Ovary (tissue), 9 donors: Measurements from ENCODE around the gene SLC10A3. TPM values are rescaled to one million over a fixed set of nuclear protein-coding genes. Genes with fewer than 3 reads are reported as not detected.

ENCODE experiments used
- DNase-seq, 5 donors: peaks; one replicate each; pipeline ENCODE4 v3.0.0-alpha.2; 2019 to 2020
- H3K27ac ChIP-seq, 2 donors: fragments of 200-600 bp; one replicate each; pipeline versions ENCODE4 v1.5.1 to v1.8.0; 2019 to 2022
- H3K27me3 ChIP-seq: fragments of 200-600 bp; one replicate; pipeline ENCODE4 v1.8.0; 2022
- H3K36me3 ChIP-seq: fragments of 200-600 bp; sonication (generic); one replicate; pipeline ENCODE4 v1.5.1; 2019
- H3K4me1 ChIP-seq: one replicate; pipeline ENCODE4 v1.8.1; 2013; ENCODE audit warnings: mild to moderate bottlenecking, moderate library complexity; ENCODE audit not compliant: insufficient read depth
- H3K4me3 ChIP-seq: fragments of 200-600 bp; sonication (generic); one replicate; pipeline ENCODE4 v1.5.1; 2017
- H3K9me3 ChIP-seq, 2 donors: fragments of 200-600 bp in 1 of 2; sonication (generic) in 1 of 2; one replicate each; pipeline versions ENCODE4 v1.5.1 to v1.8.1; 2013 to 2019; ENCODE audit warnings: mild to moderate bottlenecking in 1 of 2, moderate library complexity in 1 of 2
- CTCF ChIP-seq, 3 donors: fragments of 450-650 bp in 2 of 3; fragments of 200-600 bp in 1 of 3; IDR thresholded peaks; one replicate each; pipeline versions ENCODE4 v1.5.1 to v1.8.0; 2016 to 2022; ENCODE audit warnings: antibody characterized with exemption in 3 of 3, mild to moderate bottlenecking in 1 of 3
- EP300 ChIP-seq: sonication (generic); formaldehyde crosslinking; IDR thresholded peaks from one replicate; pipeline ENCODE4 v1.6.1; 2017; ENCODE audit warnings: antibody characterized with exemption
- POLR2A ChIP-seq: fragments of 450-650 bp; IDR thresholded peaks from one replicate; pipeline ENCODE4 v1.6.1; 2017; ENCODE audit warnings: antibody characterized with exemption, mild to moderate bottlenecking, moderate library complexity
- whole genome bisulfite sequencing, 3 donors: extraction: QIAGEN DNeasy Blood & Tissue Kit in 1 of 3; methylation state at CpG; one replicate each; pipeline versions ENCODE4 v1.1.5 to v1.1.7; 2013 to 2017; 5-methylcytosine and 5-hydroxymethylcytosine counted together
- intact Hi-C, 4 donors: fragments of 100-400 bp; cut with DNase I; formaldehyde crosslinking; loops; one replicate each; pipeline versions ENCODE4 v1.11.0 to v1.15.1; 2022 to 2023
- polyA plus RNA-seq, 2 donors: library from polyadenylated mRNA; stranded (reverse); fragments of 200-250 nt in 1 of 2; fragments of 350-450 nt in 1 of 2; fragmentation: Illumina TruSeq in 1 of 2; extraction: RNeasy Lipid Tissue Mini Kit (QIAGEN cat#74804) in 1 of 2; gene quantifications; one replicate each; pipeline ENCODE4 v1.2.3, GENCODE V29; 2013 to 2014
- total RNA-seq, 7 donors: library from RNA; depleted of rRNA in 2 of 7; stranded (reverse); fragments of >200 nt in 2 of 7; fragmentation: NEBNext Ultra II Directional in 3 of 7; extraction: Animal tissue kit (Norgen Biotek cat#: 25700) in 3 of 7; gene quantifications; one replicate each; pipeline versions ENCODE4 v1.1.0 to v1.2.4, GENCODE V29; 2016 to 2023
- donor health status: DM: no; HTN: no; CAD: no; lungs with moderate emphysema.
- donor health status: DM: no; HTN: no; CAD: no.
- donor health status: Bipolar disorder and iron deficiency.
- donor health status: DM: yes; HTN: yes; CAD: no.
- donor health status: DM: no; HTN: no; CAD: no.
- donor health status: DM: yes; HTN: yes; CAD: no.

SLC10A3 gene
- total and polyA plus RNA-seq, 9 donors, result 5.5 to 49.8 (median 37.6) TPM

DNA sequence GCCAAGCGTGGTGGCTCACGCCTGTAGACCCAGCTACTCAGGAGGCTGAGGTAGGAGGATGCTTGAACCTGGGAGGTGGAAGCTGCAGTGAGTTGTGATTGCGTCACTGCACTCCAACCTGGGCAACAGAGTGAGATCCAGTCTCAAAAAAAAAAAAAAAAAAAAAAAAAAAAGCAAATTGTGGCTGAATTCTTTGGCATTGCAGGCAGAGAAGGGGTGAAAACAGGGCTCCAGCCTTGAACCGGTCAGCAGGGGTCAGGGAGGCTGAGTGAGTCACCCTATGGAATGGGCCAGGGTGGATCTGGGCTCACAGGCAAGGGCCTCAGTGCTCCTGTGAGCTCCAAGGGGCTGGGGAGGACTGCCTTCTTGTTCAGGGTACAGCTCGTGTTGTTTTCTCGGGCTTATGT is 38.8 kb upstream of the SLC10A3 start:
- Histone ChIP-seq H3K4me1 (no peaks in the 10 kb centered on the region), H3K9me3 (no peaks in the 10 kb centered on the region), H3K27me3 (no peaks in the 10 kb centered on the region), H3K36me3 (no peaks in the 10 kb centered on the region), H3K27ac (peak overlapping the region in 1 of 2 donors; percentile 11), H3K4me3 (no peak overlapping the region)
- peak in 4 of 5 donors; percentile 66 to 79 (median 76) for DNase-seq
- no peak for TF ChIP-seq EP300
- TF ChIP-seq CTCF (IDR thresholded peaks at IDR 0.05), result no peak
- TF ChIP-seq POLR2A, result no peak
- intact Hi-C loops, result no loop called here
- 55 to 64% (median 63%) methylated on average over 6 of the region's 6 CpGs for WGBS, 3 donors

GRCh38 chrX:154526901-154527675 is 36.7 kb upstream of the SLC10A3 start:
- H3K4me3 ChIP-seq, result peak overlapping the region; percentile 23
- WGBS, 3 donors, result 18 to 31% (median 25%) methylated on average over 15 of the region's 15 CpGs
- peak overlapping the region; percentile 52 to 61 for H3K27ac ChIP-seq
- DNase-seq, result peak; percentile 82 to 88 (median 86)
- no peaks in the 10 kb centered on the region for H3K36me3 ChIP-seq
- H3K4me1 ChIP-seq, result no peaks in the 10 kb centered on the region
- intact Hi-C loops, result no loop called here
- no peaks in the 10 kb centered on the region for H3K27me3 ChIP-seq
- TF ChIP-seq EP300 (no peak), POLR2A (no peak), CTCF (IDR thresholded peaks at IDR 0.05) (peak in 2 of 3 donors; percentile 47 to 64)
- H3K9me3 ChIP-seq, result no peaks in the 10 kb centered on the region

DNA sequence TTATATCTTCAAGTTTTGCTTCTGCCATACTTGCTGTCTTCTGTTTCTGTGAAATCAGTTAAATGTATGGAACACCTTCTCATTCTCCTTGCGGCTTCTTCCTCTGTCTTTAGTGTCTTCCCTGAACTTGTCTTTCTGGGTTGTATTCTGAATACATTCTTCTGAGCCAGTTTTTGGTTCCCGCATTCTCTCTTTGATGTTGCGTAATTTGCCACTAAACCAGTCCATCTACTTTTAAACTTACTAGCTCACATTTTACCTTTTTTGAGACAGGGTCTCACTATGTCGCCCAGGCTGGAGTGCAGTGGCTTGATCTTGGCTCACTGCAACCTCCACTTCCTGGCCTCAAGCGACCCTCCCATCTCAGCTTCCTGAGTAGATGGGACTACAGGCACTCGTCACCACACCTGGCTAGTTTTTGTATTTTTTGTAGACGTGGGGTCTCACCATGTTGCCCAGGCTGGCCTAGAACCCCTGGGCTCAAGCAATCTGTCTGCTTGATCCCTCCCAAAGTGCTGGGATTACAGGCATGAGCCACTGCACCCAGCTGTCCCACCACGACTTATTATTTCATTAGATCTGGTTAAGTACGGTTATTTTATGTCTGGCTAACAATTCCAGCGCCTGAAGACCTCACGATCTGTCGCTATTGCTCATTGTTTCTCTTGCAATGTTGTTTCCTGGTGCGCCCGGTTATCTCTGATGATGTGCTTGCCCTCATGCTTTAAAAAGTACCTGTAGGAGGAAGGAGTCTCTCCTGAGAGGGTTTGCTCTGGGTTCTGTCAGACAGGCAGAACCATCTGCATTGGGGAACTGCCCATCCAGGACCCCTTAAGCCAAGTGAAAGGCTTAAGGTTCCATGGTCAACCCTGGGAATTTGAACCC is 35.4 kb upstream of the SLC10A3 start:
- no peak overlapping the region for H3K27ac ChIP-seq
- intact Hi-C loops, result no loop called here

More for the DNA sequence above, 35.4 kb upstream of the SLC10A3 start:
- H3K4me3 ChIP-seq, result no peak overlapping the region
- no peaks in the 10 kb centered on the region for H3K36me3 ChIP-seq
- no peaks in the 10 kb centered on the region for H3K9me3 ChIP-seq
- DNase-seq, result no peak
- TF ChIP-seq EP300 (no peak), CTCF (IDR thresholded peaks at IDR 0.05) (no peak), POLR2A (no peak)
- WGBS, 3 donors, result 75 to 84% (median 83%) methylated on average over 14 of the region's 14 CpGs
- H3K4me1 ChIP-seq, result no peaks in the 10 kb centered on the region
- no peaks in the 10 kb centered on the region for H3K27me3 ChIP-seq
